Prostate gland (tissue), 2 donors: ENCODE measurements around the gene MYO7B. TPM values are rescaled to one million over a fixed set of nuclear protein-coding genes. Genes with fewer than 3 reads are reported as not detected.

Source experiments
- DNase-seq: peaks from one replicate; pipeline ENCODE4 v3.0.0-alpha.2; 2019; ENCODE audit warnings: low spot score
- H3K27ac ChIP-seq, 2 donors: fragments of 200-600 bp; sonication (generic); 2 replicates each; pipeline ENCODE4 v1.5.1; 2017 to 2019
- H3K27me3 ChIP-seq: fragments of 200-600 bp; sonication (generic); replicated peaks from 2 replicates; pipeline ENCODE4 v1.5.1; 2019; ENCODE audit not compliant: insufficient read depth
- H3K36me3 ChIP-seq, 2 donors: fragments of 200-600 bp; sonication (generic); 1 replicate in 1 of 2; 2 replicates in 1 of 2; pipeline versions ENCODE4 v1.5.1 to v1.8.1; 2017 to 2019
- H3K4me1 ChIP-seq: fragments of 200-600 bp; sonication (generic); replicated peaks from 2 replicates; pipeline ENCODE4 v1.5.1; 2019
- H3K4me3 ChIP-seq, 2 donors: fragments of 200-600 bp; sonication (generic); 2 replicates each; pipeline ENCODE4 v1.5.1; 2017 to 2019
- H3K9me3 ChIP-seq: fragments of 200-600 bp; sonication (generic); 2 replicates; pipeline ENCODE4 v1.5.1; 2017
- CTCF ChIP-seq, 4 experiments: fragments of 200-600 bp in 2 of 4; fragments of 450-650 bp in 2 of 4; sonication (generic) in 2 of 4; IDR thresholded peaks; 1 replicate in 3 of 4; 2 replicates in 1 of 4; pipeline ENCODE4 v1.5.1; 2016 to 2019; ENCODE audit warnings: antibody characterized with exemption in 4 of 4, mild to moderate bottlenecking in 2 of 4, moderate library complexity in 2 of 4
- POLR2A ChIP-seq: fragments of 450-650 bp; IDR thresholded peaks from one replicate; pipeline ENCODE4 v1.6.1; 2016; ENCODE audit warnings: antibody characterized with exemption, mild to moderate bottlenecking
- POLR2AphosphoS5 ChIP-seq: sonication (generic); formaldehyde crosslinking; IDR thresholded peaks from one replicate; pipeline ENCODE4 v1.6.1; 2017; ENCODE audit warnings: antibody characterized with exemption
- WGBS: methylation state at CpG from one replicate; pipeline ENCODE4 v1.1.5; 2018; 5-methylcytosine and 5-hydroxymethylcytosine counted together
- intact Hi-C: fragments of 100-400 bp; cut with DNase I; formaldehyde crosslinking; loops from one replicate; pipeline ENCODE4 v1.14.2; 2022
- total RNA-seq, 2 donors: library from RNA; depleted of rRNA; stranded (reverse); fragments of >200 nt; gene quantifications; one replicate each; pipeline ENCODE4 v1.1.0, GENCODE V29; 2016

The MYO7B gene
- total RNA-seq, 2 donors from 2014 or later, result 1.4 TPM; not detected in 1

GRCh38 chr2:127650785-127651380 is 115.4 kb downstream of the MYO7B start:
- TF ChIP-seq POLR2A, result no peak
- no peak for TF ChIP-seq POLR2AphosphoS5
- TF ChIP-seq CTCF (IDR thresholded peaks at IDR 0.05), result no peak
- intact Hi-C loops, result loop anchor here (2.0 kb wide), 1 partner anchor 44 kb away; no protein-coding TSS in a partner anchor
- no peak overlapping the region for H3K4me3 ChIP-seq
- no peaks in the 10 kb centered on the region for H3K36me3 ChIP-seq
- peaks cover 2% of the 10 kb centered on the region for H3K4me1 ChIP-seq
- H3K27me3 ChIP-seq, result no peaks in the 10 kb centered on the region
- H3K9me3 ChIP-seq, result no peaks in the 10 kb centered on the region
- 87% methylated on average over 28 of the region's 28 CpGs for WGBS
- no peak overlapping the region for H3K27ac ChIP-seq
- DNase-seq, result no peak

GRCh38 chr2:127651381-127651809 is 115.9 kb downstream of the MYO7B start:
- DNase-seq, result no peak
- no peaks in the 10 kb centered on the region for H3K27me3 ChIP-seq
- 92% methylated on average over 29 of the region's 29 CpGs for WGBS
- intact Hi-C loops, result loop anchor here (2.0 kb wide), 1 partner anchor 43 kb away; no protein-coding TSS in a partner anchor
- no peak overlapping the region for H3K27ac ChIP-seq
- H3K4me3 ChIP-seq, result no peak overlapping the region
- peaks cover 2% of the 10 kb centered on the region for H3K4me1 ChIP-seq
- TF ChIP-seq CTCF (IDR thresholded peaks at IDR 0.05) (no peak), POLR2AphosphoS5 (no peak), POLR2A (no peak)
- H3K36me3 ChIP-seq, result no peaks in the 10 kb centered on the region
- H3K9me3 ChIP-seq, result no peaks in the 10 kb centered on the region

- no peak for DNase-seq
- H3K4me3 ChIP-seq, result no peak overlapping the region
- no peak for TF ChIP-seq POLR2A
- no peak for TF ChIP-seq POLR2AphosphoS5
- TF ChIP-seq CTCF (IDR thresholded peaks at IDR 0.05), result no peak
- H3K27ac ChIP-seq, result no peak overlapping the region
- H3K27me3 ChIP-seq, result no peaks in the 10 kb centered on the region
- no peaks in the 10 kb centered on the region for H3K36me3 ChIP-seq
- 71% methylated on average over 14 of the region's 14 CpGs for WGBS
- intact Hi-C loops, result loop anchor here (2.0 kb wide), 1 partner anchor 43 kb away; no protein-coding TSS in a partner anchor
- no peaks in the 10 kb centered on the region for H3K9me3 ChIP-seq
- peaks cover 2% of the 10 kb centered on the region for H3K4me1 ChIP-seq
These were observed 116.6 kb downstream of the MYO7B start for GRCh38 chr2:127651971-127652550.

- no peaks in the 10 kb centered on the region for H3K36me3 ChIP-seq
- no peak overlapping the region for H3K4me3 ChIP-seq
- peaks cover 2% of the 10 kb centered on the region for H3K4me1 ChIP-seq
- no peaks in the 10 kb centered on the region for H3K27me3 ChIP-seq
- no peak overlapping the region for H3K27ac ChIP-seq
- TF ChIP-seq POLR2A, result no peak
- TF ChIP-seq POLR2AphosphoS5, result no peak
- TF ChIP-seq CTCF (IDR thresholded peaks at IDR 0.05), result no peak
- H3K9me3 ChIP-seq, result no peaks in the 10 kb centered on the region
- intact Hi-C loops, result no loop called here
- DNase-seq, result no peak
- WGBS, result 71% methylated on average over 25 of the region's 25 CpGs
These were observed 117.4 kb downstream of the MYO7B start for GRCh38 chr2:127652786-127653357.
